Loucy (cell line): Measurements from ENCODE around the gene SHISA5.

ENCODE experiments used
- H2AFZ ChIP-seq: fragments of 200-600 bp; sonication (generic); 2 replicates; pipeline ENCODE4 v1.6.0; 2016; ENCODE audit warnings: antibody characterized with exemption, mild to moderate bottlenecking, low read length, moderate library complexity
- H3F3A ChIP-seq: fragments of 200-600 bp; 2 replicates; pipeline ENCODE4 v1.6.0; 2016; ENCODE audit warnings: antibody characterized with exemption, low read depth, mild to moderate bottlenecking
- H3K27me3 ChIP-seq: fragments of 200-600 bp; sonication (generic); 2 replicates; pipeline ENCODE4 v1.6.1; 2014; ENCODE audit warnings: low read length, mild to moderate bottlenecking; ENCODE audit not compliant: insufficient read depth, poor library complexity, severe bottlenecking
- H3K36me3 ChIP-seq: fragments of 200-600 bp; sonication (generic); 2 replicates; pipeline ENCODE4 v1.6.1; 2016; ENCODE audit warnings: low read length; ENCODE audit not compliant: insufficient read depth
- H3K4me1 ChIP-seq: fragments of 200-600 bp; sonication (generic); 2 replicates; pipeline ENCODE4 v1.5.1; 2014; ENCODE audit warnings: low read length, mild to moderate bottlenecking; ENCODE audit not compliant: insufficient read depth, poor library complexity, severe bottlenecking
- H3K4me2 ChIP-seq: fragments of 200-600 bp; sonication (generic); 2 replicates; pipeline ENCODE4 v1.6.0; 2014; ENCODE audit warnings: antibody characterized with exemption, low read length, low read depth, mild to moderate bottlenecking; ENCODE audit not compliant: poor library complexity, severe bottlenecking
- H3K4me3 ChIP-seq: fragments of 200-600 bp; sonication (generic); 2 replicates; pipeline ENCODE4 v1.5.1; 2014; ENCODE audit warnings: low read length, mild to moderate bottlenecking, mixed read lengths; ENCODE audit not compliant: poor library complexity, severe bottlenecking
- H3K79me2 ChIP-seq: fragments of 200-600 bp; sonication (generic); 2 replicates; pipeline ENCODE4 v1.6.1; 2014; ENCODE audit warnings: low read length; ENCODE audit not compliant: insufficient read depth
- H3K9ac ChIP-seq: fragments of 200-600 bp; sonication (generic); 2 replicates; pipeline ENCODE4 v1.6.0; 2014; ENCODE audit warnings: mild to moderate bottlenecking, low read depth, low read length, moderate library complexity; ENCODE audit not compliant: poor library complexity, severe bottlenecking
- H3K9me2 ChIP-seq: fragments of 200-600 bp; sonication (generic); replicated peaks from 2 replicates; pipeline ENCODE4 v1.6.1; 2016; ENCODE audit warnings: low read depth, low read length, mixed read lengths
- H3K9me3 ChIP-seq: fragments of 200-600 bp; sonication (generic); 2 replicates; pipeline ENCODE4 v1.6.1; 2014; ENCODE audit warnings: mild to moderate bottlenecking, antibody characterized with exemption, low read length, low read depth; ENCODE audit not compliant: insufficient read depth
- H4K20me1 ChIP-seq: fragments of 200-600 bp; sonication (generic); 2 replicates; pipeline ENCODE4 v1.6.0; 2014; ENCODE audit warnings: antibody characterized with exemption, low read length, mild to moderate bottlenecking; ENCODE audit not compliant: insufficient read depth, poor library complexity, severe bottlenecking
- EZH2phosphoT487 ChIP-seq: fragments of 200-600 bp; IDR thresholded peaks from 2 replicates; pipeline ENCODE4 v1.6.1; 2018; ENCODE audit warnings: antibody characterized with exemption, mild to moderate bottlenecking, moderate library complexity, borderline replicate concordance
- TF ChIP-seq, protein P1 (sequence below): fragments of 200-600 bp; sonication (generic); conservative IDR thresholded peaks from 2 replicates; pipeline ENCODE4 v1.5.1; 2014; ENCODE audit warnings: mild to moderate bottlenecking, antibody characterized with exemption, low read length

Gene SHISA5

DNA sequence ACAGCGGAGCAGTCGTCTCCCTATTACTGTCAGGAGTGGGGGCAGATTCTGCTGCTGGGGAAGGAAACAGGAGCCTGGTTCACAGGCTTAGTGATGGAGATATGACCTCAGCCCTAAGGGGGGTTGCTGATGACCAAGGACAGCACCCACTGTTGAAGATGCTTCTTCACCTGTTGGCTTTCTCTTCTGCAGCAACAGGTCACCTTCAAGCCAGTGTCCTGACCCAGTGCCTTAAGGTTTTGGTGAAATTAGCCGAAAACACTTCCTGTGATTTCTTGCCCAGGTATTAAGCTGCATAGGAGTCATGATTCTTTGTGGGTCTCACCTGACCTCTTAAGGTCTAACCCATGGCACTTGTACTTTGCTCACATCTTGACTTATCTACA, 43.5 kb downstream of the SHISA5 start:
- TF ChIP-seq EZH2phosphoT487: no peak
- TF ChIP-seq, protein P1, sequence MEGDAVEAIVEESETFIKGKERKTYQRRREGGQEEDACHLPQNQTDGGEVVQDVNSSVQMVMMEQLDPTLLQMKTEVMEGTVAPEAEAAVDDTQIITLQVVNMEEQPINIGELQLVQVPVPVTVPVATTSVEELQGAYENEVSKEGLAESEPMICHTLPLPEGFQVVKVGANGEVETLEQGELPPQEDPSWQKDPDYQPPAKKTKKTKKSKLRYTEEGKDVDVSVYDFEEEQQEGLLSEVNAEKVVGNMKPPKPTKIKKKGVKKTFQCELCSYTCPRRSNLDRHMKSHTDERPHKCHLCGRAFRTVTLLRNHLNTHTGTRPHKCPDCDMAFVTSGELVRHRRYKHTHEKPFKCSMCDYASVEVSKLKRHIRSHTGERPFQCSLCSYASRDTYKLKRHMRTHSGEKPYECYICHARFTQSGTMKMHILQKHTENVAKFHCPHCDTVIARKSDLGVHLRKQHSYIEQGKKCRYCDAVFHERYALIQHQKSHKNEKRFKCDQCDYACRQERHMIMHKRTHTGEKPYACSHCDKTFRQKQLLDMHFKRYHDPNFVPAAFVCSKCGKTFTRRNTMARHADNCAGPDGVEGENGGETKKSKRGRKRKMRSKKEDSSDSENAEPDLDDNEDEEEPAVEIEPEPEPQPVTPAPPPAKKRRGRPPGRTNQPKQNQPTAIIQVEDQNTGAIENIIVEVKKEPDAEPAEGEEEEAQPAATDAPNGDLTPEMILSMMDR: no peak

DNA sequence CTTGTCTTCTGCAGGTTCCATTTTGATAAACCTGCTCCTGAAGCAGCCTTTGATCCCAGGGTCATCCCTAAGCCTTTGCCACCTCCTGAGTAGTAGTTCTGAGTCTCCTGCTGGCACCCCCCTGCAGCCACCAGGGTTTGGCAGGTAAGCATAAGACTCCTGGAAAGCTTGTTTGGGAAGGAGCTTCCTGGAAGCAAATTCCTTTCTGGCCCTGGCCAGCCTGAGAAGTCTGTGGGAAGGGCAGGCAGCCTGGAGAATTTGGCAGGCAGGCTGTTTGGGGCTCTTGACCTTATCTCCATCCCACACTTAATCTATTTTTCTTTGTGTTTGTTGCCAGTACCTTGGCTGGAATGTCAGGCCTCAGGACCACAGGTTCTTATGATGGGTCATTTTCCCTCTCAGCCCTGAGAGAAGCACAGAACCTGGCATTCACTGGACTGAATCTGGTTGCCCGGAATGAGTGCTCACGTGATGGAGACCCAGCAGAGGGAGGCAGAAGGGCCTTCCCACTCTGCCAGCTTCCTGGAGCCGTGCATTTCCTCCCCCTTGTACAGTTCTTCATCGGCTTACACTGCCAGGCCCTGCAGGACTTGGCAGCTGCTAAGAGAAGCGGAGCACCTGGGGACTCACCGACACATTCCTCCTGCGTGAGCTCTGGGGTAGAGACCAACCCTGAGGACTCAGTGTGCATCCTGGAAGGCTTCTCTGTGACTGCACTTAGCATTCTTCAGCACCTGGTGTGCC, 44.0 kb downstream of the SHISA5 start:
- H4K20me1 ChIP-seq: no peaks in the 10 kb centered on the region
- no peak overlapping the region for H3K9ac ChIP-seq
- no peaks in the 10 kb centered on the region for H3K9me2 ChIP-seq
- peaks cover 30% of the 10 kb centered on the region; the same call in 1 of the 2 replicates for H3K36me3 ChIP-seq
- H3K27me3 ChIP-seq: no peaks in the 10 kb centered on the region
- TF ChIP-seq, protein P1: no peak
- no peak for TF ChIP-seq EZH2phosphoT487
- H2AFZ ChIP-seq: no peak overlapping the region
- H3K79me2 ChIP-seq: no peaks in the 10 kb centered on the region
- H3K4me2 ChIP-seq: no peak overlapping the region
- no peak overlapping the region for H3K4me3 ChIP-seq
- no peaks in the 10 kb centered on the region for H3K4me1 ChIP-seq
- H3F3A ChIP-seq: no peaks in the 10 kb centered on the region
- H3K9me3 ChIP-seq: no peaks in the 10 kb centered on the region

More for the DNA sequence above, 43.5 kb downstream of the SHISA5 start:
- Histone ChIP-seq H3K4me1 (peaks cover under 1% of the 10 kb centered on the region), H3K9me2 (no peaks in the 10 kb centered on the region), H3F3A (no peaks in the 10 kb centered on the region), H3K27me3 (no peaks in the 10 kb centered on the region), H3K9me3 (no peaks in the 10 kb centered on the region), H3K79me2 (no peaks in the 10 kb centered on the region), H3K36me3 (peaks cover 27% of the 10 kb centered on the region; the same call in 1 of the 2 replicates), H3K4me2 (no peak overlapping the region), H3K4me3 (no peak overlapping the region), H3K9ac (no peak overlapping the region), H4K20me1 (no peaks in the 10 kb centered on the region), H2AFZ (no peak overlapping the region)

DNA sequence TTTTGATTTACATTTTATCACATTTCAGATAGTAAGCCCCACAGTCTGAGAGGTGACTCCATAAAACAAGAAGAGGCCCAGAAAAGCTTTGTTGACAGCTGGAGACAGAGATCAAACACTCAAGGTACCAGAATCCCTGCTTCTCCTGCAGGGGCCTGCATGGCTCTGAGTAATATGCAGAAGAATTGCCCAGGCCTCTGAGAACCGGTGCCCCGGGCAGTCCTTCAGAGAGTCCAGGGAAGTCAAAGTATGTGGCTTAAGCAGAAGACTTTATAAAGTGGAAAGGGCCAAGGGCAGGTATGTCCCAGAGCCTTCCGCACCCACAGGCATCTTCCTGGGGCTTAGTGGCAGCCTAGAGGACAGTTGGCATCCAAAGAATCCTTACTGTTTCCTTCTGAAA, 44.6 kb downstream of the SHISA5 start:
- Histone ChIP-seq H3F3A (no peaks in the 10 kb centered on the region), H3K4me1 (no peaks in the 10 kb centered on the region), H3K36me3 (peaks cover 33% of the 10 kb centered on the region; the same call in 1 of the 2 replicates), H3K4me3 (no peak overlapping the region), H3K9me2 (no peaks in the 10 kb centered on the region), H3K9ac (no peak overlapping the region), H4K20me1 (no peaks in the 10 kb centered on the region), H2AFZ (no peak overlapping the region), H3K9me3 (no peaks in the 10 kb centered on the region), H3K79me2 (no peaks in the 10 kb centered on the region), H3K4me2 (no peak overlapping the region), H3K27me3 (no peaks in the 10 kb centered on the region)
- no peak for TF ChIP-seq EZH2phosphoT487
- TF ChIP-seq, protein P1: no peak
